DMS53 (cell line): ENCODE measurements around the gene DDR1.
A peak's percentile ranks its signal among the peaks of the same experiment; 100 is the strongest.
"Not testable (repeated sequence)": the region's sequence is repeated elsewhere in the genome, so short reads cannot be mapped to it uniquely, and the experiment has no call there.

Experiments used
- DNase-seq: peaks from one replicate; lab custom pipeline; 2025; lab: John Stamatoyannopoulos, UW

DDR1 gene

DNA sequence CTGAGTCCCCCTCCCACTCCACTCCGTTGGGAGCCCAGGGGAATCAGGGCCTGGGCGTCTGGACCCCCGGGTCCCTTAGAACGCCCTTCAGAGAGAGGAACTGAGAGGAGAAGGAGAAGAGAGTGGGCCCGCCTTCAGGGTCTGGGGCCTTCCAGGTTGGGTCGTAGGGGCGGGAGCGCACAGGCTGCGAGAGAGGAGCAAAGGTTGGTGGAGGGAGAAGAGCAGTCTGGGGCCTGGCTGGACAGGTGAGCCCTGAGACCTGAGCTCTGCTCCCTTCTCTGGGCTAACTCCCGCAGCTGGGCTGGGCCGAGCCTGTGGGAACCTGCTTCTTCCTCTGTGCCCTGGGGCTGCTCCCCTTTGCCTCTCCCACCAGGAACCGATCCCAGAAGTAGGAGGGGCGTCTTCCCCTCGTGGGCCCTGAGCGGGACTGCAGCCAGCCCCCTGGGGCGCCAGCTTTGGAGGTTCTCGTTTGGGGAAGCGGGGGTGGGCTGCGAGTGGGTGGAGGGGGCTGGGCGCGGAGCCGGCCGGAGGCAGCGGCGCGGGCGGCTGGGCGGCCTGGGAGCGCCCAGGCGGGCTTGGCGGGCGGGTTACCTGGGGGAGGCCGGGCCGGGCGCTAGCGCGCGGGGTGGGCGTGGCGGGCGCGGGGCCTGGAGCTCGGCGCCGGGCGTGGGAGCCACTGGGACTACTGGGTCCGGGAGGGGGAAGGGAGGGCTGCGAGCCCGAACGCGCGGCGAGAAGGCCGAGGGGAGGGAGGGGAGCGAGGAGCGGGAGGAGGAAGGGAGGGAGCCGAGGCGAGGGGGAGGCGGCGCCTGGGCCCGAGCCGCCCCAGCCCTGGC is at the start of gene DDR1:
TSS of gene DDR1 (plus strand) at position 835 of the 836 bp plus-strand sequence. CDS start 4,211 bp downstream, outside the sequence.
- peak; percentile 93 for DNase-seq

DNA sequence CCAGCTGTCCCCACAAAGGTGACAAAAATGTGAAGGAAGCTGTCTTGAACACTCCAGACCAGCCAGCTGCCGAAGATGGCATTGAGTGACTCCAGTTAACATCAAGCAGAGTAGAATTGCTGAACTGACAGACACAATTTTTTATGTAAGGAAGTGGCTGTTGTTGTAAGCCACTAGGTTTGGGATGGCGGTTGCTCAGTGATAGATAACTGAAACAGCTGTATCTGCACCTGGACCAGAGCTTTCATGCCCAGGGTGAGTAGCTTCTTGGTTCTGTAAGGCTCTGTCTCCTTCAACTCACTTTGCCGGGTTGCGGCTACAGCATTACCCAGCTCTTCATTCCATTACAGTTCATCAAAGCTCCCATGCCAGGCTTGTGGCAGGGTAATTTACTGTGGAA is 49.7 kb upstream of the DDR1 start:
- no peak for DNase-seq

DNA sequence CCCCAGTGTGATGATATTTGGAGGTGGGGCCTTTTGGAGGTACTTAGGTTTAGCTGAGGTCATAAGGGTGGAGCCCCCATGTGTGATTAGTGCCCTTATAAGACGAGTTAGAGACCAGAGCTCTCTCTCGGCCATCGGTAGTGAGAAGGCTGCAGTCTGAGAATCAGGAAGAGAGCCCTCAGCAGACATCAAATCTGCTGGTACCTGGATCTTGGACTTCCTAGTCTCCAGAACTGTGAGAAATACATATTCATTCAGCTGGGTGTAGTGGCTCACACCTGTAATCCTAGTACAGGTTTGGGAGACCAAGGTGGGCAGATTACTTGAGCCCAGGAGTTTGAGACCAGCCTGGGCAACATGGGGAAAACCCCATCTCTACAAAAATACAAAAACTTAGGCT is 48.7 kb upstream of the DDR1 start:
- no peak for DNase-seq

DNA sequence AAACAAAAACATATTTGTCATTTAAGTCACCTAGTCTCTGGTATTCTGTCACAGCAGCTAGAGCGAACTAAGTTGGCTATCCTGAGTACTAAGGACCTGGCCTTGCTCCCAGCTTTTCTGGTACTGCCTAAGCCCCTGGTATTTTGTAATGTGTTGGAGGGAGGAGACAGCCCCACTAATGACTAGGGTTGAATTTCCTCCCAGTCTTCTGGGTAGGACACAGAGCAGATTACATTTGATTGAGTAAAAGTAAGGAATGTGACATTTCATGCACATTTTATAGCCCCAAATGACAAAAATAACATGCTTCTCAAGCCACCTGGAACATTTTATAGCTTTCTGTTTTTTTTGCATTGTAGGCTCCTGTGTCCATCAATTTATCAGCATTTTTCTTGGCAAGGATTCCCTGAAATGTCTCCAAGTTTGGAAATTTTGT is 47.9 kb upstream of the DDR1 start:
- DNase-seq, result no peak

DNA sequence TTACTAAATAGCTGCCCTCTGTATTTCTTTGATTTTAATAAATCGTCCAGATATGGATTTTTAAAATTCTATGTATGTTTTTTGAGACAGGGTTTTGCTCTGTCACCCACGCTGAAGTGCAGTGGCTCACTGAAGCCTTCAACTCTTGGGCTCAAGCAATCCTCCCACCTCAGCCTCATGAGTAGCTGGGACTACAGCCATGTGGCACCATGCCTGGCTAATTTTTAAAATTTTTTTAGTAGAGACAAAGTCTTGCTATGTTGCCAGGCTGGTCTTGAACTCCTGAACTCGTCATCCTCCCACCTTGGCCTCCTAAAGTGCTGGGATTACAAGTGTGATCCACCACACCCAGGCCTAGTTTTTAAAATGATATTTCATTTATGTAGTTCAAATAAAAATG is 47.4 kb upstream of the DDR1 start:
- no peak for DNase-seq

DNA sequence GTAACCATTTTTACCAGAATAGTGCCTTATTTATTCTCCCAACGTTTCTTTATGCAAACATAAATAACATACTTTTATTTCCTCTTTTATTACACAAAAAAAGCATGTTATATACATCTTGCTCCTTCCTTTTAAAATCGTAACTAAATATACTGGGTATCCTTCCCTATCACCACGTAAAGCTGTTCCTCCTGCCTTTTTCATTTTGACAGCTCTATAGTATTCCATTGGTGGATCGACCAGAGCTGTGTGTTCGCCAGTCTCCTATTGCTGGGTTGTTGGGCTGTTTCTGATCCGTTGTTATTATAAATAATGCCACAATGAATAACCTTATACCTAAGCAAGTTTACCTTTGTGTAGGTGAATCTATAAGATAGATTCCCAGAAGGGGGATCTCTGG is 46.9 kb upstream of the DDR1 start:
- no peak for DNase-seq

DNA sequence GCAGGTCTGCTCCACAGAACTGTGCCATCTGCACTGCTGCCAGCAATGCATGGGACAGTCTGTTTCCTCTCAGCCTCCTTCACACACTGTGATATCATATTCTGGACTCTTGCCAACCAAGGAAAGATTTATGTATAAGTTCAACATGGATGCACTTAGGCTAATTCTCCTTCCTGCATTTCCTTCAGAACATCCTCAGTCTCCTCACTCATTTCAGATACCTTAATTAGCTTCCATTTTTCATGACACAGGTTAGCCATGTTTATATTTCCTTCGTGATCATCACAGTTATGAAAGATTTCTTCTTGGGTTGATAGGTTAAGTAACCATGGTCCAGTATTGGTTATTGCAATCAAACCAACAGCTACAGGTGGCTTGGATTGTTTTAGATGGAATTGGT is 46.4 kb upstream of the DDR1 start:
- DNase-seq, result peak; percentile 62

DNA sequence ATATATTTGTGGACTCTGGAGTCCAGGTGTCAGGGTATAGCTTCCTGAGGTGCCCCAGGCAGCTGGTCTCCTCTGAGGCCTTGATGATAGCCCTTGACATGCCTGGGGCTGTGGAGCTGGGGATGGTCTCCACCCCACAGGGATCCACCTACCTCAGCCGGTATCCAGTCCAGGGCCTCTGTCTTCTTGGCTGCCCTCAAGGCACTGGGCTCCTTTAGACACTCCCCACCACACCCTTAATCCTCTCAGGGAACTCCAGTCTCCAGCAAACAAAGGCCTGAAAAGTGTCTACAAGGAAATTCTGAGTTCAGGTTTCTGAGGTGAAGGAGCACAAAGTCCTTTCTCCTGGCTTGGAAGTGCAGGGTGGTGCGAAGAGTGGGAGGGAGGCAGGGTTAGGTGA is 44.6 kb upstream of the DDR1 start:
- DNase-seq, result no peak

DNA sequence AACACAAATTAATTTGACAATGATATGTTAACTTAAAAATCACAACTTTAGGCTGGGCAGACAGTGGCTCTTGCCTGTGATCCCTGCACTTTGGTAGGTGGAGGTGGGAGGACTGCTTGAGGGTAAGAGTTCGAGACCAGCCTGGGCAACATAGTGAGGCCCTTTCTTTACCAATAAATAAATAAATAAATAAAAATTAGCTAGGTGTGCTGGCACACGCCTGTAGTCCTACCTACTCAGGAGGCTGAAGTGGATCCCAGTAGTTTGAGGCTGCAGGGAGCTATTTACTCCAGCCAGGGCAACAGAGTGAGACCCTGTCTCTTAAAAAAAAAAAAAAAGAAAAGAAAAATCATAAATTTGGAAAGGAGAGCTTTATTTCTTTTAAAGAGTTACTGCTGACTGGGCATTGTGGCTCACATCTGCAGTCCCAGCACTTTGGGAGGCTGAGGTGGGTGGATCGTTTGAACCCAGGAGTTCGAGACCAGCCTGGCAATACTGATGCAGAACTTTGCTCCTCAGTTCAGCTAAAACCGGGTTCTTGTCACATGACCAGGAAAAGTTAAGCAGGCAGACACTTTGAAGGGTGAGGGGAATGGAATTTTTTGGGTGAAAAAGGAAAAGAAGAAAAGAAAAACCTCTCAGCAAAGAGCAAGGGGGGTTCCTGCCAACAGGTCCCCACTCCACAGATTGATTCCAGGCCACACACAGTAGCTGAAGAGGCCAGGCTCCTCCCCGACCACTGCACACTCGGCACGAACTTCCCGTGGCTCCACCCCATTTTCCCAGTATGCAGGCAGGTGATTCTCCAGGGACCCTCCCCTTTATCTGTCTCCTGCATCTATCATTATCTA is 44.0 kb upstream of the DDR1 start:
- DNase-seq, result no peak

DNA sequence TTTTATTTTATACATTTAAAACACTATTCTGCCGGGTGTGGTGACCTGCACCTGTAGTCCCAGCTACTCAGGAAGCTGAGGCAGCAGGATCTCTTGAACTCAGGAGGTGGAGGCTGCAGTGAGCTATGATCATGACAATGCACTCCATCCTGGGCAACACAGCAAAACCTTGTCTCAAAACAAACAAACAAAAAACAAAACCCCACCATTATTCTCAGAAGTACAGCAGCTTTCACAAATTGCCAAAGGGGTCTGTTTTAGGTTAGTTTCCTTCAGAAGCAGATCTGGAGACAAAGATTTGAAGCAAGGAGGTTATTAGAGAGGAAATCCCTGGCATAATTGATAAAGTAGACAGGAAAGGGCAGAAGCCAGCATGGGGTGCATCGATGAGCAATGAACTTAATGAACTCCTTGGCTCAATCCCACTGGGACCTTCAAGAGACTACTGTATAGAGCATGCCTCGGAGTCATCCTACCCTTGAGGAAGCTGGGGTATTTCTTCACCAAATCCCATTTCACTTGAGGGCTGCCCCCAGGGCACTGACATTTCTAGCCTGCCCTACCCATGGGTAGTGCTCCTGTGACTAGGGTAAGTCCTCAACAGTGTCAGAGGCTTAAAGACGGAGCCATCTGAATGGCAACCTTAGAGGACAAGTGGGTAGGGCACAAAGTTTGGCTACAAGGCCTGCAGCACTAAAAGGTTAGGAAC is 43.2 kb upstream of the DDR1 start:
- DNase-seq, result no peak

DNA sequence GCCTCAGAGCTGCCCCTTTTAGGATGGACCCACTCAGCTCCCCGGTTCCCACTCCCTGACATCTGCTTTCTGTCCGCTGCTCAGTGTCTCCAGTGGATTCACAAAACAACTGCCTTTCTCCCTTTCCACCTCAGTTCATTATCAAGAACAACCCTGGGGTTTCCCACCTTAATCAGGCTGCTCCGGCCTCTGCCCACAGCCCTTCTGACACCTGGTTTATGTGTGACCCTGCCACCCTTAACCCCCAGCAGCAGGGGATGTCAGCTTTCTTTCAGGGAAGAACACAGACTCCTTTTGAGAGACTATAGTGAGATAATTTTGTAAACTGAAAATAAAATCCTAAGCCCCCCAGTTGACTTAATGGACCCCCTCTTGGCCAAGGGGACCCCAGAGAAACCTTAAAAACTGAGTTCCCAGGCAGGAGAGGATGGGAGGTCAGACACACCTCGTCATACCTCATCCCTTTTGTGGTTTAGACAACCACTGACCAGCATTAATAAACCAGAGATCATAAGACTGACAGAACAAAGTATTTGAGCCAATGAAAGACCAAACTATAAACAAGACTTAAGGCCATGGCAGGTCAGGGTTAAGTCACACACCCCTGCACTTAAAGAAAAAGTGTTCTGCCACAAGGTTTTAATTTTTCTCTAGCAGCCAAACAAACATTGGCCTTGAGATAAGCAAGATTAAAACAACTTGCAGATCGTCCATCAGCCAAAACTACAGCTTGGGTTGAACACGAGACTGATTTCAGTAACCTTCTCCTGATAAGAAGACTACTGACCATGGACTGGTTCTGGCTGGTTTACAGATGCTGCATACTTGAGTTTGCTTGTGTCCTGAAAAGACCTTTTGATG is 42.4 kb upstream of the DDR1 start:
- DNase-seq, result no peak

DNA sequence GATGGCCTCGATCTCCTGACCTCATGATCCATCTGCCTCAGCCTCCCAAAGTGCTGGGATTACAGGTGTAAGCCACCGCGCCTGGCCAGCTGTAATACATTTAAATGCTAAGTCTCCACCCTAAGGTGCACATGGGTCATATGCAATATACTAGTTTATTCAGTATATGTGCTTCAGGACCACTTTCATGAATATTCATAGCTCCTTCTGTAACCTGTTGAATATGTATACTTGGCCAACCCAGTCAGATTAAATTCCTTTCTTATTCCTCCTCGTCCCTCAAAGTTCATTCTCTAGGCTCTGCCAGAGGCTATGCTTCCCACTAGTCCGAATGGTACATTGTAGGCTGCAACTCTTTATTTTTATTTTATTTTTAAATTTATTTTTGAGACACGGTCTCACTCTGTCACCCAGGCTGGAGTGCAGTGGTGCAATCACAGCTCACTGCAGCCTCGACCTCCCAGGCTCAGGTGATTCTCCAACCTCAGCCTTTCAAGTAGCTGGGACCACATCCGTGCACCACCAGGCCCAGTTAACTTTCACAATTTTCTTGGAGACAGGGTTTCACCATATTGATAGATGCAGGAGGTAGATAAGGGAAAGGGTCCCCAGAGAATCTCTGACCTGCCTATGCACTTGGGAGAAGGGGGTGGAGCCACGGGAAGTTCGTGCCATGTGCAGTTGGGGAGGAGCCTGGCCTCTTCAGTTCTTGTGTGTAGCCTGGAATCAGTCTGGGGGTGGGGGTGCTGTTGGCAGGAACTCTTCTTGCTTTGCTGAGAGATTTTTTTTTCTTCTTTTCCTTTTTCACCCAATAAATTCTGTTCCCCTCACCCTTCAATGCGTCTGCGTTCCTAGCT is 41.3 kb upstream of the DDR1 start:
- no peak for DNase-seq

DNA sequence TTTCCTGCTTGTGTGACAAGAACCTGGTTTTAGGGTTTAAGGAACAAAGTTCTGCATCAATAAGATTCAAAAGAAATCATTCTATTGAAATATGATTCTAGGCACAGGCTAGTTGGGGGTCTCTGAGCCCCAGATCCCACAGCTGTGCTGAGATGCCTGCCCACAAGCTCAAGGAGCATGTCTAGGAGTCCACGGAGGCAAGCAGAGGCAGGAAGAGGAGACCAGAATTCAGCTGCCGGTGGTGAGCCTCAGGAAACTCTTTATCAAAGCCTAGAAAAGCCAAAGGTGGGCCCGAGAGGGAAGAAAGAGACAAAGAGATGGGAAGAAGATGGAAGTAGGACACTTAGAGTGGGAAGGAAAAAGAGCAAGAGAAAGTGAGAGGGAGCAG is 40.7 kb upstream of the DDR1 start:
- no peak for DNase-seq

DNA sequence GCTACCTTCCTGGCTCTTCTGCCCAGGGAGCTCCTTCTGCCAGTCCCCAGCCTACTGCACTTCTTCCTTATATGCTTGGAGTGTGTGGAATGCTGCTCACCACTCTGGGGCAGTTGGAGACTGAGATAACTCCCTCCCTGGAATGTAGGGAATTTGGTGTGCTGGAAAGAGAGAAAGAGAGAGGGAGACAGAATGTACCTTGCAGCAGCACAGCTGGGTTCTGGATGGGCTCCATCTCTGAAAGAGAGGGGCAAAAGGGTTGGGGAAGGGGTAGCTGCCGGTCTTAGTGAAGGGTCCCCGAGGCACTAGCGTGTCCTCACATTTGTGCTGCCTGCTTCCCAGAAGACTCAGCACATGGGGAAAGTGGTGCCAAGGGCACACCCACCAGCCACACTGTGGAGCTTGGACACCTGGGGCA is 40.2 kb upstream of the DDR1 start:
- DNase-seq, result no peak

DNA sequence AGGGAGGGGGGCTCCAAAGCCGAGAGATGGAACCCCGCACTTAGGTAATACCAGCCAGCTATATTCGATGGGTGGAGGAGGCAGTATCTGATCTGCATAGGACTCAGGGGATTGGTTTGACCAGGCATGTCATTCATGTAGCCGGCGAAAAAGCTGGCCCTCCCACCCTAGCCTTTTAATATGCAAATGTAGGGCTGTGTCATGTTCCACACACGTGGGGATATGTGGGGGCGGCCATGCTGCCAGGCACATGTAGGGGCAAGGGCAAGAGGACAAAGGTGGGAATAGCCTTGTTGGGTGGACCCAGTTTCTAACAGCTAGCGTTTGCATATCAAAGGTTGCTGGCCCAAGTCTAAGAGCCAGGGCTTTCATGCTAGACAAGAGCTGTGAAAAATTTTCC is 39.1 kb upstream of the DDR1 start:
- DNase-seq, result no peak

DNA sequence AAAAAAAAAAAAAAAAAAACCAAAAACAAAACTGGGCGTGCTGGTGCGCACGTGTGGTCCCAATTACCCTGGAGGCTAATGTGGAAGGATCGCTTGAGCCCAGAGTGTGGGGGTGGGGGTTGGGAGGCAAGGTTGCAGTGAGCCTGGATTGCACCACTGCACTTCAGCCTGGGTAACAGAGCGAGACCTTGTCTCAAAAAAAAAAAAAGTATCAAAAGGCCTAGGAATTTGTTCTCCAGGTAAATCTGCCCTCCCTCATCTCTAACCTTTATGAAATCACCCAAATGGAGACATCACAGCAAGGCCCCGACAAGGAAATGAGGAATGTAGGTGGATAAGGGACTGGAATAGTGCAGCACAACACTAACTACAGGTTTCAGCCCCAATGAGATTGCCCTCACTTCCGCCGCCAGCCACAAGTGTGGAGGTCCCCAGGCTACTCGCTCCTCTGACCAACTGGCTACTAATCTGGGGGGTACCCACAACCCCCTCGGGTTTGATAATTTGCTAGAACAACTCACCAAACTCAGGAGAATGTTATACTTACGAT is 36.8 kb upstream of the DDR1 start:
- DNase-seq, result no peak

DNA sequence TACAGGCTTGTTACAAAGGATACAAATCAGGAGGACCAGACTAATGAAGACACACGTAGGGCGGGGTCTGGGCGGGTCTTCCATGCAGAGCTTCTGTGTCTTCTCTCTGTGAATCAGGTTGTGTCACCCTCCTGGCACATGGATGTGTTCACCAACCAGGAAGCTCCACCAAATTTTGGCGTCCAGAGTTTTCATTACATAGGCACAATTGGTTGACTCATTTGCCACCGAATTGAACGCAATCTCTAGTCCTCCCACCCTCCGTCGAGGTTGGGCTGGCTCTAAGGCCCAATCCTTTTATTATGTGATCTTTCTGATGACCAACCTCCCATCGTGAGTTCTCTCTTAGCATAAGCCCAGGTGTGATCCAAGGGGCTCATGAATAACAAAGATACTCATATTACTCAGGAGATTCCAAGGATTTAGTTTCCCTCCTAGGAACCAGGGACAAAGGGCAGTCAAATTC is 36.3 kb upstream of the DDR1 start:
- no peak for DNase-seq

DNA sequence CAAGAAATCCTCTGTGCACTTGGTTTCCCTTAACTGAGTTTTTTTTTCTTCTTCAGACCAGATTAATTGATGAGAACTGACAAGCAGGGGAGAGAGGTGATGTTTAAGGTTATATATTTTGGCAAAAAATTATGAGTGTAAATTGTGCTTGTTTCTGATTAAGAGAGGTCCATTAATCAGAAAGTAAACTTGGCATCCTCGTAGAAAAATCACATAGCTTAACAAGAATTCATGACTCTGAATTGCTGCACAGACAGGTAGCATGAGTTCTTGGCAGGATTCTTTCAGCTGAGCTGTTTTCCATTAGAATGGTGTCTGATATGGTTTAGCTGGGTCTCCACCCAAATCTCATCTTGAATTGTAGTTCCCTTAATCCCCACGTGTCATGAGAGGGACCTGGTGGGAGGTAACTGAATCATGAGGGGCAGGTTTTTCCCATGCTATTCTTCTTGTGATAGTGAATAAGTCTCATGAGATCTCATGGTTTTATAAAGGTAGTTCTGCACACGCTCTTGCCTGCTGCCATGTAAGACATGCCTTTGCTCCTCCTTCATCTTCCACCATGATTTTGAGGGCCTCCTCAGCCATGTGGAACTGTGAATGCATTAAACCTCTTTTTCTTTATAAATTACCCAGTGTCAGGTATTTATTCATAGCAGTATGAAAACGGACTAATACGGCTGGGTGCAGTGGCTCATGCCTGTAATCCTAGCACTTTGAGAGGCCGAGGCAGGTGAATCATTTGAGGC is 34.2 kb upstream of the DDR1 start:
- DNase-seq, result no peak

DNA sequence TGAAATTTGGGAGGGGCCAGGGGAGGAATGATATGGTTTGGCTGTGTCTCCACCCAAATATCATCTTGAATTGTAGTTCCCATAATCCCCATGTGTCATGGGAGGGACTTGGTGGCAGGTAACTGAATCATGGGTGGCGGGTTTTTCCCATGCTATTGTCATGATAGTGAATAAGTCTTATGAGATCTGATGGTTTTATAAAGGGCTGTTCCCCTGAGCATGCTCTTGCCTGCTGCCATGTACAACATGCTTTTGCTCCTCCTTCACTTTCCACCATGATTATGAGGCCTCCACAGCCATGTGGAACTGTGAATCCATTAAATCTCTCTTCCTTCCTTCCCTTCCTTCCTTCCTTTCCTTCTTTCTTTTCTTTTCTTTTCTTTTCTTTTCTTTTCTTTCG is 31.9 kb upstream of the DDR1 start:
- not testable (repeated sequence) for DNase-seq
